ENCODE results near the gene KLHDC4. TPM values are rescaled to one million over a fixed set of nuclear protein-coding genes. Genes with fewer than 3 reads are reported as not detected.
"Not testable (repeated sequence)": the region's sequence is repeated elsewhere in the genome, so short reads cannot be mapped to it uniquely, and the experiment has no call there.

Gene KLHDC4
- total RNA-seq, 1 donor from 2014 or later = 20.5 TPM

DNA sequence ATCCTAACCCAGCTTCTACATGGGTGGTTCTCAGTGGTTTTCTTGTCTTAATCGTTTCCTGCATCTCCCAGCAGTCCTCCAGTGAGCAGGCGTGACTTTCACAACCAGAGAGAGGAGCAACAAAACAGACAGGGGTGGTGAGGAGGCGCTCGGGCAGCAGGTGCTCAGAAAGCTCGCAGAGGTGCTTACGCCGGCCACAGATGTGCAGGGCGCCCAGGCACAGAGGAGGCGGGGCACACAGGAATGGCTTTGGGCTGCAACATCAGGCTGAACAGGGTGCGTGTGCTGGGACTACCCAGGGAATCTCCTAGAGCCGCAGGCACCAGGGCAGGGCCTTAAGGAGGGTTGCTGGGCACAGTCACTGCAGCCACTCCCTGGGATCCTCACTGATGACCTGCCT lies 32.6 kb downstream of the KLHDC4 start:
- H3K9me3 Mint-ChIP-seq (ENCODE audit: low read depth) = no peaks in the 10 kb centered on the region
- peaks cover 2% of the 10 kb centered on the region for H3K4me1 Mint-ChIP-seq (ENCODE audit: low read depth)
- no peak for DNase-seq (ENCODE audit: low spot score)
- H3K4me3 Mint-ChIP-seq (ENCODE audit: unreplicated experiment) = no peak overlapping the region
- H3K27ac Mint-ChIP-seq (ENCODE audit: unreplicated experiment) = no peak overlapping the region
- no peaks in the 10 kb centered on the region for H3K27me3 Mint-ChIP-seq (ENCODE audit: low read depth)
- TF ChIP-seq, protein P1, sequence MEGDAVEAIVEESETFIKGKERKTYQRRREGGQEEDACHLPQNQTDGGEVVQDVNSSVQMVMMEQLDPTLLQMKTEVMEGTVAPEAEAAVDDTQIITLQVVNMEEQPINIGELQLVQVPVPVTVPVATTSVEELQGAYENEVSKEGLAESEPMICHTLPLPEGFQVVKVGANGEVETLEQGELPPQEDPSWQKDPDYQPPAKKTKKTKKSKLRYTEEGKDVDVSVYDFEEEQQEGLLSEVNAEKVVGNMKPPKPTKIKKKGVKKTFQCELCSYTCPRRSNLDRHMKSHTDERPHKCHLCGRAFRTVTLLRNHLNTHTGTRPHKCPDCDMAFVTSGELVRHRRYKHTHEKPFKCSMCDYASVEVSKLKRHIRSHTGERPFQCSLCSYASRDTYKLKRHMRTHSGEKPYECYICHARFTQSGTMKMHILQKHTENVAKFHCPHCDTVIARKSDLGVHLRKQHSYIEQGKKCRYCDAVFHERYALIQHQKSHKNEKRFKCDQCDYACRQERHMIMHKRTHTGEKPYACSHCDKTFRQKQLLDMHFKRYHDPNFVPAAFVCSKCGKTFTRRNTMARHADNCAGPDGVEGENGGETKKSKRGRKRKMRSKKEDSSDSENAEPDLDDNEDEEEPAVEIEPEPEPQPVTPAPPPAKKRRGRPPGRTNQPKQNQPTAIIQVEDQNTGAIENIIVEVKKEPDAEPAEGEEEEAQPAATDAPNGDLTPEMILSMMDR (IDR thresholded peaks at IDR 0.05) = no peak
- peaks cover 19% of the 10 kb centered on the region for H3K36me3 Mint-ChIP-seq (ENCODE audit: low read depth)

- Mint-ChIP-seq H3K4me3 (ENCODE audit: unreplicated experiment) (no peak overlapping the region), H3K36me3 (ENCODE audit: low read depth) (peaks cover 21% of the 10 kb centered on the region), H3K4me1 (ENCODE audit: low read depth) (peaks cover 8% of the 10 kb centered on the region), H3K9me3 (ENCODE audit: low read depth) (no peaks in the 10 kb centered on the region), H3K27ac (ENCODE audit: unreplicated experiment) (no peak overlapping the region), H3K27me3 (ENCODE audit: low read depth) (no peaks in the 10 kb centered on the region)
- DNase-seq (ENCODE audit: low spot score) = no peak
- TF ChIP-seq, protein P1 (IDR thresholded peaks at IDR 0.05) = no peak
Measured at GRCh38 chr16:87731607-87732006, 34.2 kb downstream of the KLHDC4 start.

- no peaks in the 10 kb centered on the region for H3K27me3 Mint-ChIP-seq (ENCODE audit: low read depth)
- H3K36me3 Mint-ChIP-seq (ENCODE audit: low read depth) = peaks cover 29% of the 10 kb centered on the region
- H3K9me3 Mint-ChIP-seq (ENCODE audit: low read depth) = no peaks in the 10 kb centered on the region
- no peak overlapping the region for H3K4me3 Mint-ChIP-seq (ENCODE audit: unreplicated experiment)
- no peak for DNase-seq (ENCODE audit: low spot score)
- H3K4me1 Mint-ChIP-seq (ENCODE audit: low read depth) = peaks cover 18% of the 10 kb centered on the region
- no peak overlapping the region for H3K27ac Mint-ChIP-seq (ENCODE audit: unreplicated experiment)
- TF ChIP-seq, protein P1 (IDR thresholded peaks at IDR 0.05) = no peak
Measured at GRCh38 chr16:87729266-87729954, 36.4 kb downstream of the KLHDC4 start.

DNA sequence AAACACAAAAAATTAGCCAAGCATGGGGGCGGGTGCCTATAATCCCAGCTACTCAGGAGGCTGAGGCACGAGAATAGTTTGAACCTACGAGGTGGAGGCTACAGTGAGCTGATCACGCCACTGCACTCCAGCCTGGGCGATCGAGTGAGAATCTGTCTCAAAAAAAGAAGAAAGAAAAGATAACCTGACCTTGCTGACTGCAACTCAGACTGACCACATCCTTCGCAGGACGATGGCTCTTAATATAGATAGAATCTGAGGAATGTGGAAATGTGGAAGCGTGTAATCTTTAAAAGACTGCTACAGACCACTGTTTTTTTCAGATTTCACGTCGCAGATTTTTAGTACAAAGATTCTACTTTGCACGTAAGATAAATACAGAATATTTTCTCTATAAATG lies 37.8 kb downstream of the KLHDC4 start:
- Mint-ChIP-seq H3K4me1 (ENCODE audit: low read depth) (peaks cover 28% of the 10 kb centered on the region), H3K27ac (ENCODE audit: unreplicated experiment) (peak overlapping the region; percentile 22), H3K36me3 (ENCODE audit: low read depth) (peaks cover 29% of the 10 kb centered on the region), H3K27me3 (ENCODE audit: low read depth) (no peaks in the 10 kb centered on the region), H3K4me3 (ENCODE audit: unreplicated experiment) (no peak overlapping the region), H3K9me3 (ENCODE audit: low read depth) (no peaks in the 10 kb centered on the region)
- TF ChIP-seq, protein P1 (IDR thresholded peaks at IDR 0.05) = no peak
- DNase-seq (ENCODE audit: low spot score) = no peak

- peaks cover 30% of the 10 kb centered on the region for H3K36me3 Mint-ChIP-seq (ENCODE audit: low read depth)
- H3K4me3 Mint-ChIP-seq (ENCODE audit: unreplicated experiment) = no peak overlapping the region
- H3K27ac Mint-ChIP-seq (ENCODE audit: unreplicated experiment) = no peak overlapping the region
- no peak for DNase-seq (ENCODE audit: low spot score)
- TF ChIP-seq, protein P1 (IDR thresholded peaks at IDR 0.05) = no peak
- peaks cover 35% of the 10 kb centered on the region for H3K4me1 Mint-ChIP-seq (ENCODE audit: low read depth)
- H3K9me3 Mint-ChIP-seq (ENCODE audit: low read depth) = no peaks in the 10 kb centered on the region
- H3K27me3 Mint-ChIP-seq (ENCODE audit: low read depth) = no peaks in the 10 kb centered on the region
Measured at GRCh38 chr16:87727346-87727745, 38.4 kb downstream of the KLHDC4 start.

- not testable (repeated sequence) for H3K27ac Mint-ChIP-seq (ENCODE audit: unreplicated experiment); H3K27me3 Mint-ChIP-seq (ENCODE audit: low read depth); H3K4me3 Mint-ChIP-seq (ENCODE audit: unreplicated experiment); H3K9me3 Mint-ChIP-seq (ENCODE audit: low read depth); DNase-seq (ENCODE audit: low spot score)
- Mint-ChIP-seq H3K36me3 (ENCODE audit: low read depth) (peaks cover 32% of the 10 kb centered on the region), H3K4me1 (ENCODE audit: low read depth) (peaks cover 36% of the 10 kb centered on the region)
Measured at GRCh38 chr16:87726577-87726976, 39.2 kb downstream of the KLHDC4 start.

All from chondrocyte (in vitro differentiated cells).